BE2C (cell line): ENCODE data around the gene CAMTA1.

ENCODE experiments used
- DNase-seq: peaks from one replicate; pipeline ENCODE4 v3.0.0-alpha.2; 2020
- H3K27me3 ChIP-seq: fragments of 250-450 bp; sonication (Bioruptor Pico); 2 replicates; pipeline ENCODE4 v1.5.1; 2020; ENCODE audit warnings: mild to moderate bottlenecking
- H3K36me3 ChIP-seq: fragments of 250-450 bp; sonication (Bioruptor Pico); 2 replicates; pipeline ENCODE4 v1.5.1; 2020; ENCODE audit warnings: mild to moderate bottlenecking
- H3K4me1 ChIP-seq: fragments of 250-450 bp; sonication (Bioruptor Pico); 2 replicates; pipeline ENCODE4 v1.5.1; 2020
- H3K4me3 ChIP-seq: 2 replicates; pipeline ENCODE4 v1.5.1; 2011; ENCODE audit warnings: low read depth, low read length
- H3K9me3 ChIP-seq: fragments of 250-450 bp; sonication (Bioruptor Pico); 2 replicates; pipeline ENCODE4 v1.5.1; 2020
- CTCF ChIP-seq: IDR thresholded peaks from 2 replicates; pipeline ENCODE4 v1.5.1; 2012; ENCODE audit warnings: mild to moderate bottlenecking, low read depth, low read length

Gene CAMTA1

DNA sequence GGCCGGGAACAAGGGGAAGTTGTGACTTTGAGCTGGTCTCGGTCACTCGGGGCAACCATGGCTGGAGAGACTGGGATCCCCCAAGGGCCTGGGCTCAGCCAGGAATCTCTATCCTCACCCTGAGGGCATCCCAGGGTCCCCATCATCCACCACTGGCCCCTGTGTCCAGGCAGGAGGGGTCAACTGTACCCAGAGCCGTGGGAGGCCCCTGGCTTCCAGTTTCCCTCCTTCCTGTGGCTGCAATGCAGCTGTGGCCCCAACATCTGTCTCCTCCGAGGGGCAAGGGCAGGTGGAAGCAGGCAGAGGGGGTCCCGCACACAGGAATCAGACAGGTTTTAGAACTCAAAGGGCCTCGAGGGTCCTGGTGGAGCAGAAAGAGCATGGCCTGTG, 653.1 kb downstream of the CAMTA1 start:
- H3K27me3 ChIP-seq: no peaks in the 10 kb centered on the region
- no peaks in the 10 kb centered on the region for H3K9me3 ChIP-seq
- DNase-seq: no peak
- peaks cover 3% of the 10 kb centered on the region for H3K4me1 ChIP-seq
- no peak overlapping the region for H3K4me3 ChIP-seq
- no peaks in the 10 kb centered on the region for H3K36me3 ChIP-seq
- no peak for TF ChIP-seq CTCF

DNA sequence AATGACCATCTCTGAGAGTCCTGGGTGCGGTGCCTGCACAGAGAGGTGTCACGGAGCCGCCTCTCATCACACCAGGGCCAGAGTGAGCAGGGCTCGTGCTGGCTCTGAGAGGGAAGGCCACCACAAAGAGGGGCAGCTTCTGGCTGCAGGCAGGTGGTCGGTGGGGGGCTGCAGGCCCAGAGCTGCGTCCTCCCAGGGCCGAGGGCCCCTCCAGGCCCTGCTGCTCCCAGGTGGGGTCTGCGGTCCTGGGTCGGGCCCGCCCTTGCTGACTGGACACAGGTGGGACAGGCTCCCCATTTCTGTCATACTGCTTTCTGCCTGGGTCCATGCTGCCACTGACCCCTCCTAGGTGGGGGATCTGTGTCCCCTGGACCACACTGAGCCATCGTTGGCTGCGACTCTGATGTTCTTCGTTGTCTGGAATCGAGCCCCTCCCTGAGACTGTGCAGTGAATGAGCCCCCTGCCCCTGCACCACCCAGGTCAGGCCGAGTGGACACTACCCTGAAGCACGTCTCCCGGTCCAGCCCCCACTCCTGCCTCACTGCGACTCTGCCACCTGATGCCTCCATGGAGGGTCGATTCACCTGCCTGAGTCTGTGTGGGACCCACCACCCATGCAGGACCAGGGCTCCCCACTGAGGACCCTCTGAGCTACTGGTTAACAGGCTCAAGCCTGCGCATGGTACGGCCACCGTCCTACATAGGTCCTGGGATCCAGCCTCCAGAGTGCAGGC, 653.8 kb downstream of the CAMTA1 start:
- Histone ChIP-seq H3K4me3 (no peak overlapping the region), H3K4me1 (no peaks in the 10 kb centered on the region; the same call in 1 of the 2 replicates), H3K36me3 (no peaks in the 10 kb centered on the region), H3K9me3 (no peaks in the 10 kb centered on the region), H3K27me3 (no peaks in the 10 kb centered on the region)
- no peak for TF ChIP-seq CTCF
- no peak for DNase-seq

- no peak for TF ChIP-seq CTCF
- H3K36me3 ChIP-seq: no peaks in the 10 kb centered on the region
- DNase-seq: no peak
- no peak overlapping the region for H3K4me3 ChIP-seq
- no peaks in the 10 kb centered on the region for H3K27me3 ChIP-seq
- H3K9me3 ChIP-seq: no peaks in the 10 kb centered on the region
- H3K4me1 ChIP-seq: no peaks in the 10 kb centered on the region
Measured at GRCh38 chr1:7440154-7440553, 654.9 kb downstream of the CAMTA1 start.

DNA sequence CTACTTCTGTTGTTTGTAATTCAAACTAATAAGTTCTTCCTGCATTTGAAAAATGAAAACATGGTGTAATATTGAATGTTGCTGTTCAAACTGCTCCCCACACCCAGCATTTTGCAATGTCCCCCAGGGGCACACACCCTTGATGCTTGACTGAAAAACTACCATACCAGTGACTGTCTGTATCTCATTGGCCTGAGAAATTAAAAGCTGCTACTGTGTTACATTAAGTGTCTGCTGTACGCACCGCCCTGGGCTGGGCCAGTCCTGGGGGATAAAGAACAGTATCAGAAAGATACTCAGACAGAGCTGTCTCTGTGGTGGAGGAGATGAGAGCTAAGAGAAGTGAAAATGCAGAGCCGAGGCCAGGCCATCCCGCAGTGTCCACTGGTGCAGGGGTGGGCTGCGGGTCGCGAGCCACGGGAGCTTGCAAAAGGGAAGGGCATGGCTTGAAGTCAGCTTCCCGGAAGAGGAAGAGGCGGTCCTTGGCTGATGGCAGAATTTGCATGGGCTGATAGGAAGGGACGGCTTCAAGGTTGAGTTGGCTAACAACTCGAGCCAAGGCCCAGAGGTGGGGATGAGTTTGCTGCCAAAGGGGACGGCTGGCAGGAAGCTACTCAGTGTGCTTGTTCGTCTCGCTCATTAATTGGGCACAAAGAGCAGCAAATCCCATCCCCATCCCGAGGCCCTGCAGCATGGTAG, 656.0 kb downstream of the CAMTA1 start:
- no peak for TF ChIP-seq CTCF

GRCh38 chr1:7442036-7442435, 656.8 kb downstream of the CAMTA1 start:
- H3K9me3 ChIP-seq: no peaks in the 10 kb centered on the region
- H3K4me3 ChIP-seq: no peak overlapping the region
- H3K36me3 ChIP-seq: no peaks in the 10 kb centered on the region
- no peak for DNase-seq
- no peak for TF ChIP-seq CTCF
- H3K4me1 ChIP-seq: no peaks in the 10 kb centered on the region
- no peaks in the 10 kb centered on the region for H3K27me3 ChIP-seq

More for the DNA sequence above, 656.0 kb downstream of the CAMTA1 start:
- DNase-seq: no peak
- Histone ChIP-seq H3K9me3 (no peaks in the 10 kb centered on the region), H3K4me3 (no peak overlapping the region), H3K36me3 (no peaks in the 10 kb centered on the region), H3K4me1 (no peaks in the 10 kb centered on the region), H3K27me3 (no peaks in the 10 kb centered on the region)

DNA sequence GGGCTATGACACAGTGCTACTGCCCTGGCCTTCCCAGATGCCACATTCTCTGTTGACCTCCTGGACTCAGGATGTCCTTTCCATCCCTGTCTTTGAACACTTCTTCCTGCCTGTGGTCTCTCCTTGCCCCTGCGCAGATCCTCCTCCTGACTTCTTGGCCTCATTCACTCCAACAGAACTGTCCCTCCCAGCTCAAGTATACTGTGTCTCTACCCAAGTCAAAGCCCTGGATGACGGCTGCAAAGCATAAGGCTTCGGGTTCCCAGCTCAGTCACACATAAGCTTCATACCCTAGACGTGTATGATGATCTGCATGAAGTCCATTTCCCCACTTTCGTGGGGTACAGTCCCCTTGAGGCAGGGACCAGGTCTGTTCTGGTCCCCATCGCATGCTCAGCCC, 657.7 kb downstream of the CAMTA1 start:
- no peaks in the 10 kb centered on the region for H3K4me1 ChIP-seq
- DNase-seq: no peak
- H3K9me3 ChIP-seq: no peaks in the 10 kb centered on the region
- H3K36me3 ChIP-seq: no peaks in the 10 kb centered on the region
- no peak overlapping the region for H3K4me3 ChIP-seq
- no peak for TF ChIP-seq CTCF
- no peaks in the 10 kb centered on the region for H3K27me3 ChIP-seq
